HG02981 (cell line): ENCODE measurements around the gene ITGB1BP2.
"Not testable (repeated sequence)": the region's sequence is repeated elsewhere in the genome, so short reads cannot be mapped to it uniquely, and the experiment has no call there.

Source experiments
- ATAC-seq: cut with Tn5 transposase; IDR thresholded peaks from one replicate; pipeline ENCODE4 v1.9.1; 2021; ENCODE audit warnings: mild to moderate bottlenecking, moderate library complexity; ENCODE audit not compliant: unreplicated experiment

Gene ITGB1BP2

GRCh38 chrX:71301195-71301924 is at the start of gene ITGB1BP2:
TSS of gene ITGB1BP2 (plus strand) at chrX:71301750. CDS start at chrX:71301807, 57 bp downstream.
- no peak for ATAC-seq

GRCh38 chrX:71252221-71252620 is 49.3 kb upstream of the ITGB1BP2 start:
- ATAC-seq: no peak

- no peak for ATAC-seq
Observed at GRCh38 chrX:71253253-71254091, 48.1 kb upstream of the ITGB1BP2 start.

GRCh38 chrX:71254092-71254963 is 47.2 kb upstream of the ITGB1BP2 start, which contains the start of gene ZMYM3:
TSS of gene ZMYM3 (minus strand) at chrX:71254140. CDS start at chrX:71253255, 885 bp downstream.
- ATAC-seq: peak; percentile 77

GRCh38 chrX:71256051-71256450 is 45.5 kb upstream of the ITGB1BP2 start:
- ATAC-seq: no peak

- no peak for ATAC-seq
Observed at GRCh38 chrX:71256856-71257255, 44.7 kb upstream of the ITGB1BP2 start.

- ATAC-seq: not testable (repeated sequence)
Observed at GRCh38 chrX:71268624-71269023, 32.9 kb upstream of the ITGB1BP2 start.

- no peak for ATAC-seq
Observed at GRCh38 chrX:71269801-71270395, 31.7 kb upstream of the ITGB1BP2 start.

- not testable (repeated sequence) for ATAC-seq
Observed at GRCh38 chrX:71272313-71272712, 29.2 kb upstream of the ITGB1BP2 start.

- ATAC-seq: not testable (repeated sequence)
Observed at GRCh38 chrX:71281300-71281699, 20.2 kb upstream of the ITGB1BP2 start.

- ATAC-seq: peak; percentile 24
Observed at GRCh38 chrX:71282514-71283402, 18.8 kb upstream of the ITGB1BP2 start.

- peak; percentile 82 for ATAC-seq
Observed at GRCh38 chrX:71283403-71284143, 18.0 kb upstream of the ITGB1BP2 start, which contains the start of gene NONO. TSS of gene NONO (plus strand) at chrX:71283635. CDS start at chrX:71290638, 7,003 bp downstream.

GRCh38 chrX:71285929-71286328 is 15.6 kb upstream of the ITGB1BP2 start:
- ATAC-seq: no peak

GRCh38 chrX:71291381-71291780 is 10.2 kb upstream of the ITGB1BP2 start:
- ATAC-seq: no peak

- ATAC-seq: no peak
Observed at GRCh38 chrX:71292669-71293365, 8.7 kb upstream of the ITGB1BP2 start.

GRCh38 chrX:71296806-71297205 is 4.7 kb upstream of the ITGB1BP2 start:
- ATAC-seq: no peak

- no peak for ATAC-seq
Observed at GRCh38 chrX:71298119-71298518, 3.4 kb upstream of the ITGB1BP2 start.

GRCh38 chrX:71300064-71300463 is 1.5 kb upstream of the ITGB1BP2 start:
- not testable (repeated sequence) for ATAC-seq
